HepG2 (cell line): ENCODE results near the gene RASSF8. TPM values are rescaled to one million over a fixed set of nuclear protein-coding genes. Genes with fewer than 3 reads are reported as not detected.

Source experiments
- ESRRA ChIP-seq: sonication (generic); formaldehyde crosslinking; IDR thresholded peaks from 2 replicates; pipeline ENCODE4 v1.5.1; 2020; ENCODE audit warnings: mild to moderate bottlenecking, low read depth, missing genetic modification reagents
- NFKBIZ ChIP-seq: IDR thresholded peaks from 2 replicates; pipeline ENCODE4 v1.6.1; 2018; ENCODE audit warnings: missing genetic modification reagents, missing compliant biosample characterization
- RFX3 ChIP-seq: IDR thresholded peaks from 2 replicates; pipeline ENCODE4 v1.6.1; 2016; ENCODE audit warnings: missing biosample characterization, missing genetic modification reagents
- SRSF4 ChIP-seq: fragments of 200-400 bp; formaldehyde crosslinking; IDR thresholded peaks from one replicate; pipeline ENCODE4 v1.6.1; 2018; ENCODE audit warnings: mild to moderate bottlenecking, low read depth, low read length, moderate library complexity; ENCODE audit not compliant: poor library complexity, severe bottlenecking
- SUZ12 ChIP-seq: fragments of 150-350 bp; IDR thresholded peaks from 2 replicates; pipeline ENCODE4 v1.6.1; 2014; ENCODE audit warnings: low read depth, low read length
- ZEB1 ChIP-seq: IDR thresholded peaks from 2 replicates; pipeline ENCODE4 v1.6.1; 2012; ENCODE audit warnings: mild to moderate bottlenecking, low read depth, inconsistent platforms; ENCODE audit not compliant: insufficient replicate concordance
- ZNF891 ChIP-seq: sonication (generic); formaldehyde crosslinking; IDR thresholded peaks from 2 replicates; pipeline ENCODE4 v1.5.0; 2020; ENCODE audit warnings: mild to moderate bottlenecking, missing genetic modification reagents
- polyA plus RNA-seq, 8 experiments: library from polyadenylated mRNA; depleted of rRNA in 3 of 8; stranded (reverse) in 7 of 8; unstranded in 1 of 8; fragments of >200 nt; fragmentation: Illumina TruSeq in 4 of 8; extraction: Trizol in 4 of 8; gene quantifications; 2 replicates each; pipeline versions ENCODE4 v1.2.1 to v1.2.3, GENCODE V29; 2011 to 2016; ENCODE audit warnings: low read depth in 4 of 8, missing spikeins in 1 of 8, mixed read lengths in 1 of 8; ENCODE audit not compliant: insufficient read depth in 1 of 8
- total RNA-seq, 5 experiments: library from RNA; depleted of rRNA; stranded (reverse); fragments of >200 nt; fragmentation: Illumina TruSeq; extraction: Trizol; gene quantifications; 2 replicates each; pipeline ENCODE4 v1.2.3, GENCODE V29; 2016; ENCODE audit warnings: low read depth in 1 of 5
- TF ChIP-seq, protein P1 (sequence below): sonication (generic); formaldehyde crosslinking; IDR thresholded peaks from 2 replicates; pipeline ENCODE4 v1.4.0; 2020; ENCODE audit warnings: missing genetic modification reagents
- TF ChIP-seq, protein P2 (sequence below): sonication (generic); formaldehyde crosslinking; IDR thresholded peaks from 2 replicates; pipeline ENCODE4 v1.4.0; 2020; ENCODE audit warnings: missing genetic modification reagents
- TF ChIP-seq, protein P3 (sequence below): IDR thresholded peaks from 2 replicates; pipeline ENCODE4 v1.6.1; 2012; ENCODE audit warnings: low read depth, low read length, improper control_type of control experiment

RASSF8 gene
- total and polyA plus RNA-seq, 2 of the 13 experiments (the other 11 are each of a cell fraction or from before 2014, with no cell fraction given), result 0.82 to 9.2 TPM

- TF ChIP-seq, protein P1, sequence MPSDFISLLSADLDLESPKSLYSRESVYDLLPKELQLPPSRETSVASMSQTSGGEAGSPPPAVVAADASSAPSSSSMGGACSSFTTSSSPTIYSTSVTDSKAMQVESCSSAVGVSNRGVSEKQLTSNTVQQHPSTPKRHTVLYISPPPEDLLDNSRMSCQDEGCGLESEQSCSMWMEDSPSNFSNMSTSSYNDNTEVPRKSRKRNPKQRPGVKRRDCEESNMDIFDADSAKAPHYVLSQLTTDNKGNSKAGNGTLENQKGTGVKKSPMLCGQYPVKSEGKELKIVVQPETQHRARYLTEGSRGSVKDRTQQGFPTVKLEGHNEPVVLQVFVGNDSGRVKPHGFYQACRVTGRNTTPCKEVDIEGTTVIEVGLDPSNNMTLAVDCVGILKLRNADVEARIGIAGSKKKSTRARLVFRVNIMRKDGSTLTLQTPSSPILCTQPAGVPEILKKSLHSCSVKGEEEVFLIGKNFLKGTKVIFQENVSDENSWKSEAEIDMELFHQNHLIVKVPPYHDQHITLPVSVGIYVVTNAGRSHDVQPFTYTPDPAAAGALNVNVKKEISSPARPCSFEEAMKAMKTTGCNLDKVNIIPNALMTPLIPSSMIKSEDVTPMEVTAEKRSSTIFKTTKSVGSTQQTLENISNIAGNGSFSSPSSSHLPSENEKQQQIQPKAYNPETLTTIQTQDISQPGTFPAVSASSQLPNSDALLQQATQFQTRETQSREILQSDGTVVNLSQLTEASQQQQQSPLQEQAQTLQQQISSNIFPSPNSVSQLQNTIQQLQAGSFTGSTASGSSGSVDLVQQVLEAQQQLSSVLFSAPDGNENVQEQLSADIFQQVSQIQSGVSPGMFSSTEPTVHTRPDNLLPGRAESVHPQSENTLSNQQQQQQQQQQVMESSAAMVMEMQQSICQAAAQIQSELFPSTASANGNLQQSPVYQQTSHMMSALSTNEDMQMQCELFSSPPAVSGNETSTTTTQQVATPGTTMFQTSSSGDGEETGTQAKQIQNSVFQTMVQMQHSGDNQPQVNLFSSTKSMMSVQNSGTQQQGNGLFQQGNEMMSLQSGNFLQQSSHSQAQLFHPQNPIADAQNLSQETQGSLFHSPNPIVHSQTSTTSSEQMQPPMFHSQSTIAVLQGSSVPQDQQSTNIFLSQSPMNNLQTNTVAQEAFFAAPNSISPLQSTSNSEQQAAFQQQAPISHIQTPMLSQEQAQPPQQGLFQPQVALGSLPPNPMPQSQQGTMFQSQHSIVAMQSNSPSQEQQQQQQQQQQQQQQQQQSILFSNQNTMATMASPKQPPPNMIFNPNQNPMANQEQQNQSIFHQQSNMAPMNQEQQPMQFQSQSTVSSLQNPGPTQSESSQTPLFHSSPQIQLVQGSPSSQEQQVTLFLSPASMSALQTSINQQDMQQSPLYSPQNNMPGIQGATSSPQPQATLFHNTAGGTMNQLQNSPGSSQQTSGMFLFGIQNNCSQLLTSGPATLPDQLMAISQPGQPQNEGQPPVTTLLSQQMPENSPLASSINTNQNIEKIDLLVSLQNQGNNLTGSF (CRISPR knock-in tag), result no peak
- no peak for TF ChIP-seq ZNF891 (CRISPR knock-in tag)
- TF ChIP-seq, protein P2, sequence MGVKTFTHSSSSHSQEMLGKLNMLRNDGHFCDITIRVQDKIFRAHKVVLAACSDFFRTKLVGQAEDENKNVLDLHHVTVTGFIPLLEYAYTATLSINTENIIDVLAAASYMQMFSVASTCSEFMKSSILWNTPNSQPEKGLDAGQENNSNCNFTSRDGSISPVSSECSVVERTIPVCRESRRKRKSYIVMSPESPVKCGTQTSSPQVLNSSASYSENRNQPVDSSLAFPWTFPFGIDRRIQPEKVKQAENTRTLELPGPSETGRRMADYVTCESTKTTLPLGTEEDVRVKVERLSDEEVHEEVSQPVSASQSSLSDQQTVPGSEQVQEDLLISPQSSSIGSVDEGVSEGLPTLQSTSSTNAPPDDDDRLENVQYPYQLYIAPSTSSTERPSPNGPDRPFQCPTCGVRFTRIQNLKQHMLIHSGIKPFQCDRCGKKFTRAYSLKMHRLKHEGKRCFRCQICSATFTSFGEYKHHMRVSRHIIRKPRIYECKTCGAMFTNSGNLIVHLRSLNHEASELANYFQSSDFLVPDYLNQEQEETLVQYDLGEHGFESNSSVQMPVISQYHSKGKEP, result no peak
- no peak for TF ChIP-seq RFX3
- no peak for TF ChIP-seq ESRRA (CRISPR knock-in tag)
- TF ChIP-seq NFKBIZ, result no peak
- TF ChIP-seq SUZ12, result no peak
- no peak for TF ChIP-seq ZEB1
- TF ChIP-seq, protein P3, sequence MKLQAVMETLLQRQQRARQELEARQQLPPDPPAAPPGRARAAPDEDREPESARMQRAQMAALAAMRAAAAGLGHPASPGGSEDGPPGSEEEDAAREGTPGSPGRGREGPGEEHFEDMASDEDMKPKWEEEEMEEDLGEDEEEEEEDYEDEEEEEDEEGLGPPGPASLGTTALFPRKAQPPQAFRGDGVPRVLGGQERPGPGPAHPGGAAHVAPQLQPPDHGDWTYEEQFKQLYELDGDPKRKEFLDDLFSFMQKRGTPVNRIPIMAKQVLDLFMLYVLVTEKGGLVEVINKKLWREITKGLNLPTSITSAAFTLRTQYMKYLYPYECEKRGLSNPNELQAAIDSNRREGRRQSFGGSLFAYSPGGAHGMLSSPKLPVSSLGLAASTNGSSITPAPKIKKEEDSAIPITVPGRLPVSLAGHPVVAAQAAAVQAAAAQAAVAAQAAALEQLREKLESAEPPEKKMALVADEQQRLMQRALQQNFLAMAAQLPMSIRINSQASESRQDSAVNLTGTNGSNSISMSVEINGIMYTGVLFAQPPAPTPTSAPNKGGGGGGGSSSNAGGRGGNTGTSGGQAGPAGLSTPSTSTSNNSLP, result no peak
- TF ChIP-seq SRSF4, result no peak
Measured at GRCh38 chr12:26118308-26118707, 159.8 kb downstream of the RASSF8 start (continued).
